Measurements from ENCODE around the gene CD9.

DNA sequence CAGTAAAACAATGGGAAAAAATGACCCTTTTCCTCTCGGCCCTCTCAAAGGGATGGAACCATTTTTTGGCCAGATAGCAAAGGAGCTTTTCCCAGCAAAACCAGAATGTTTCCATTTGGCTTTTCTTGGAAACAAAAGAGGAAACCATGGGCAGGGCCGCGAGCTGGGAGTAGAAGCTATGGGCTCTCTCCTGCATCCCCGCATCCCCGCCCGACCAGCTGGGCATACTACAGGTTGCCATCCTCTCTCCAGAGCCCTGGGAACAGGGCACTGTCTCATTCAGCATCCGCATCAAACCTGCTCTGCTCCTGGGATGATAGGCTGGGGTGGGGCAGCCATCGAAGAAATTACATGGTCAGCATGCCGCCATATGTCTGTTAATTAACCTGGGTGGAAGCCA, 20.9 kb downstream of the CD9 start:
- TF ChIP-seq CTCF (IDR thresholded peaks at IDR 0.05) (no peak), POLR2A (IDR thresholded peaks at IDR 0.05) (no peak)

All from esophagus squamous epithelium (tissue), 4 donors.